Bronchial epithelial cell (primary cell): ENCODE data around the gene PPP4R1. TPM values are rescaled to one million over a fixed set of nuclear protein-coding genes. Genes with fewer than 3 reads are reported as not detected.

Source experiments
- DNase-seq: peaks from one replicate; pipeline ENCODE4 v3.0.0-alpha.2; 2010; ENCODE audit warnings: low read depth
- FAIRE-seq: peaks from 2 replicates; lab custom pipeline; 2011; peaks lifted over from hg19 to GRCh38; lab: Jason Lieb, UNC
- H3K27me3 ChIP-seq: 2 replicates; pipeline ENCODE4 v1.5.1; 2011; ENCODE audit warnings: low read length; ENCODE audit not compliant: control insufficient read depth, insufficient read depth
- H3K36me3 ChIP-seq: 2 replicates; pipeline ENCODE4 v1.5.1; 2011; ENCODE audit warnings: low read length; ENCODE audit not compliant: control insufficient read depth, insufficient read depth
- H3K4me3 ChIP-seq: 2 replicates; pipeline ENCODE4 v1.5.1; 2011; ENCODE audit warnings: mild to moderate bottlenecking, low read depth, low read length, control low read depth
- CTCF ChIP-seq: IDR thresholded peaks from 2 replicates; pipeline ENCODE4 v1.5.1; 2011; ENCODE audit warnings: mild to moderate bottlenecking, moderate library complexity, low read length, control low read depth, inconsistent platforms; ENCODE audit not compliant: insufficient read depth, severe bottlenecking
- total RNA-seq: library from RNA; depleted of rRNA; stranded (reverse); fragments of >200 nt; gene quantifications from 2 replicates; pipeline ENCODE4 v1.2.1, GENCODE V29; 2014

The PPP4R1 gene
- total RNA-seq, 1 donor from 2014 or later, result 187 TPM

- FAIRE-seq (no peak), DNase-seq (no peak)
- no peaks in the 10 kb centered on the region for H3K27me3 ChIP-seq
- no peak overlapping the region for H3K4me3 ChIP-seq
- no peak for TF ChIP-seq CTCF
- H3K36me3 ChIP-seq, result no peaks in the 10 kb centered on the region
These were observed 40.9 kb upstream of the PPP4R1 start for GRCh38 chr18:9655232-9655767.

- no peaks in the 10 kb centered on the region for H3K36me3 ChIP-seq
- DNase-seq (no peak), FAIRE-seq (no peak)
- no peaks in the 10 kb centered on the region for H3K27me3 ChIP-seq
- H3K4me3 ChIP-seq, result no peak overlapping the region
- TF ChIP-seq CTCF, result no peak
These were observed 39.0 kb upstream of the PPP4R1 start for GRCh38 chr18:9653390-9653789.

- Histone ChIP-seq H3K4me3 (no peak overlapping the region), H3K36me3 (no peaks in the 10 kb centered on the region), H3K27me3 (no peaks in the 10 kb centered on the region)
- TF ChIP-seq CTCF, result no peak
- no peak for DNase-seq
- FAIRE-seq, result no peak
These were observed 34.8 kb upstream of the PPP4R1 start for GRCh38 chr18:9649164-9649540.

GRCh38 chr18:9648431-9649163 is 34.2 kb upstream of the PPP4R1 start:
- TF ChIP-seq CTCF, result no peak
- FAIRE-seq, result no peak
- peak; percentile 98 for DNase-seq
- Histone ChIP-seq H3K27me3 (no peaks in the 10 kb centered on the region), H3K36me3 (no peaks in the 10 kb centered on the region), H3K4me3 (no peak overlapping the region)

- DNase-seq, result peak; percentile 93
- no peak overlapping the region for H3K4me3 ChIP-seq
These were observed 33.4 kb upstream of the PPP4R1 start for GRCh38 chr18:9647496-9648323.

More at GRCh38 chr18:9647496-9648323, 33.4 kb upstream of the PPP4R1 start:
- FAIRE-seq, result no peak
- Histone ChIP-seq H3K27me3 (no peaks in the 10 kb centered on the region), H3K36me3 (no peaks in the 10 kb centered on the region)
- no peak for TF ChIP-seq CTCF
